ENCODE results near the gene RPS14.

DNA sequence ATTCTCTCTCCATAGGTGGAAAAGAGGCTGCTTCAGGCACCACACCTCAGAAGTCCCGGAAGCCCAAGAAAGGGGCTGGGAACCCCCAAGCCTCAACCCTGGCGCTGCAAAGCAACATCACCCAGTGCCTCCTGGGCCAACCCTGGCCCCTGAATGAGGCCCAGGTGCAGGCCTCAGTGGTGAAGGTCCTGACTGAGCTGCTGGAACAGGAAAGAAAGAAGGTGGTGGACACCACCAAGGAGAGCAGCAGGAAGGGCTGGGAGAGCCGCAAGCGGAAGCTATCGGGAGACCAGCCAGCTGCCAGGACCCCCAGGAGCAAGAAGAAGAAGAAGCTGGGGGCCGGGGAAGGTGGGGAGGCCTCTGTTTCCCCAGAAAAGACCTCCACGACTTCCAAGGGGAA lies 53.3 kb downstream of the RPS14 start:
- TF ChIP-seq, protein P1, sequence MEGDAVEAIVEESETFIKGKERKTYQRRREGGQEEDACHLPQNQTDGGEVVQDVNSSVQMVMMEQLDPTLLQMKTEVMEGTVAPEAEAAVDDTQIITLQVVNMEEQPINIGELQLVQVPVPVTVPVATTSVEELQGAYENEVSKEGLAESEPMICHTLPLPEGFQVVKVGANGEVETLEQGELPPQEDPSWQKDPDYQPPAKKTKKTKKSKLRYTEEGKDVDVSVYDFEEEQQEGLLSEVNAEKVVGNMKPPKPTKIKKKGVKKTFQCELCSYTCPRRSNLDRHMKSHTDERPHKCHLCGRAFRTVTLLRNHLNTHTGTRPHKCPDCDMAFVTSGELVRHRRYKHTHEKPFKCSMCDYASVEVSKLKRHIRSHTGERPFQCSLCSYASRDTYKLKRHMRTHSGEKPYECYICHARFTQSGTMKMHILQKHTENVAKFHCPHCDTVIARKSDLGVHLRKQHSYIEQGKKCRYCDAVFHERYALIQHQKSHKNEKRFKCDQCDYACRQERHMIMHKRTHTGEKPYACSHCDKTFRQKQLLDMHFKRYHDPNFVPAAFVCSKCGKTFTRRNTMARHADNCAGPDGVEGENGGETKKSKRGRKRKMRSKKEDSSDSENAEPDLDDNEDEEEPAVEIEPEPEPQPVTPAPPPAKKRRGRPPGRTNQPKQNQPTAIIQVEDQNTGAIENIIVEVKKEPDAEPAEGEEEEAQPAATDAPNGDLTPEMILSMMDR (IDR thresholded peaks at IDR 0.05) = no peak
- no peak for TF ChIP-seq POLR2A (IDR thresholded peaks at IDR 0.05)

All from esophagus squamous epithelium (tissue), 4 donors.